ENCODE results near the gene DHX9.

GRCh38 chr1:182917378-182917777 lies 78.2 kb downstream of the DHX9 start:
- TF ChIP-seq POLR2A (IDR thresholded peaks at IDR 0.05) (no peak), CTCF (IDR thresholded peaks at IDR 0.05) (no peak), POLR2AphosphoS5 (IDR thresholded peaks at IDR 0.05; ENCODE audit: insufficient read depth in 1 of 2, low read depth in 1 of 2) (no peak)

All from vagina (tissue), 2 donors.